ENCODE data around the gene ZNF611.
"Not testable (repeated sequence)": the region's sequence is repeated elsewhere in the genome, so short reads cannot be mapped to it uniquely, and the experiment has no call there.

ZNF611 gene

DNA sequence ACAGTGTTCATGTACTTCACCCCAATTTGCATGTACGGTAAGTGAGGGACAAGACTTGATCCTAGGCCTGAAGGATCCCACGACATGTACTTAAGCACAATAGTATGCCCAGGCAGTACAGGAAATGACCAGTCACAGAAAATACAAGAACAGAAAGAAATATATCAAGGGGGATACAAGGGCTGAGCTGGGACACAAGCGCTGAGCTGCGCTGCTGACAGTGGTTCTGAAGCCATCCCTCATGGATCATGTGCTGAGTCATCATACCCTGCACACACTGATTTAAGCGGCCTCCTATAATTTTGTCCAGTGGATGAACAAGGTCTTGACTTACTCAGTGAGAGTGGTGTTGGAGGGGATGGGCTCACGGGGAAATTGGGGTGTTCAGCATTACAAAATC lies 59.6 kb downstream of the ZNF611 start:
- DNase-seq = not testable (repeated sequence)

DNA sequence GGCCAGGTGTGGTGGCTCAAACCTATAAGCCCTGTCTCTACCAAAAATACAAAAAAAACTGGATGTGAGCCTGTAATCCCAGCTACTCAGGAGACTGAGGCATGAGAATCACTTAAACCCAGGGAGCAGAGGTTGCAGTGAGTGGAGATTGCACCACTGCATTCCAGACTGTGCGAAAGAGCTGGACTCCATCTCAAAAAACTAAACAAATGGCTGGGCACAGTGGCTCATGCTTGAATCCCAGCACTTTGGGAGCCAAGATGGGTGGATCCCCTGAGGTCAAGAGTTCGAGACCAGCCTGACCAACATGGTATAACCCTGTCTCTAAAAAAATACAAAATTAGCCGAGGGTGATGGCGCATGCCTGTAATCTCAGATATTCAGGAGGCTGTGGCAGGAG lies 61.8 kb downstream of the ZNF611 start:
- DNase-seq = no peak

DNA sequence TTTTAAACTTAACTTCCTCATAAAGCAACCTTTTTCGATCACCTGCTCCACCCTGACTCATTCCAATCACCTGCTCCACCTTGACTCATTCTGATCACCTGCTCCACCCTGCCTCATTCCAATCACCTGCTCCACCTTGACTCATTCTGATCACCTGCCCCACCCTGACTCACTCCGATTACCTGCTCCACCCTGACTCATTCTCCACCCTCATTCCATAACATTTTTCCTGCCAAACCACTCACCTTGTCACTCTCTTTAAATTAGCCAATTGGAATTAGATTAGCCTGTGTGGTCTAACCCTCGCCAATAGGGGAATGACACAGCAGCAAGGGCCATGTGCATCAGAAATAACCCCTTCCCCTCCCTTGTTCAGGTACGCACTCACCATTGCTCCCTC lies 64.8 kb downstream of the ZNF611 start:
- DNase-seq = no peak

DNA sequence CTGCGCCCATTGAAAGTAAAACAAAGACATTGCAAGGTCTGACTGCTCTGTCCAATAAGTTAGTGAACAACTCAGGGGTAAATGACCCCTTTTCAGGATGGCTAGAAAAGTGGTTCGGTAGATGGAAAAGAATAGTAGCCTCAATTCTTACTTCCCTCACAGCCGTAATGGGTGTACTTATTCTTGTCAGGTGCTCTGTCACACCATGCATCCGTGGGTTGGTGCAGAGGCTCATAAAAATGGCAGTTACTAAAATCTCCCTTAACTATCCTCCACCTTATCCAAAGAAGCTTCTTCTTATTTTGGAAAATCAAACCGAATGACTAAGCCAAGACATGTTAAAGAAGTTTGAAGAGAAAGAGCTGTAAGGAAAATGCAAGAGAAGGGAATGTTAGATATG lies 65.3 kb downstream of the ZNF611 start:
- DNase-seq = no peak

DNA sequence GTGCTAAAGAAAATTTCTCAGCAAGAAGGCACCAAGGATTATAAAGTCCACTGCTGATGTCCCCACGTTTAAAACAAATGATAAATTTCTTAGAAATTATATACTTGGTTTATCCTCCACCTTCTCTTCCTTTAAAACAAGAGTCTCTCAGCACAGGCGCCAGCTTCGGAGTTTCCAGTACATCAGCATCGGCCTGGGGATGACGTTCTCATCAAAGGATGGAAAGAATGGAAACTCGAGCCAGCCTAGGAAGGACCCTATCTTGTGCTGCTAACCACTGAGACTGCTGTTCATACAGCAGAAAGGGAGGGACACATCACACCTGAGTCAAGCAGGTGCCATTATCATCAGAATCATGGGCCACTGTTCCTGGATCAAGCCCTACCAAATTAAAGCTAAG lies 66.9 kb downstream of the ZNF611 start:
- no peak for DNase-seq

DNA sequence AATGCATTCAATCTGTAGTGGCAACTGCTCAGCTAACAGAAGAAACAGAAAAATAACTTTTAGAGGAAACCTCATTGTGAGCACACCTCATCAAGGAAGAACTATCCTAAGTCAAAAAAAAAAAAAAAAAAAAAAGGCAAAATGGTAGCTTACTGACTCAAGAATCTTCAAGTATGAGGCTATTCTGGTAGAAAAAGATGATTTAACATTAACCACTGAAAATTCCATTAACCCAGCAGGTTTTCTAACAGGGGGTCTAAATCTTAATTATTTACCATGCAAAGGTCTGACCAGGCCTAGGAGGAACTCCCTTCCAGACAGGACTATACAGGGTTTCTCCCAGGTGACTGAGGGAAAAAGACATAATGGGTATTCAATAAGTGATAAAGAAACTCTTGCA lies 68.3 kb downstream of the ZNF611 start:
- no peak for DNase-seq

DNA sequence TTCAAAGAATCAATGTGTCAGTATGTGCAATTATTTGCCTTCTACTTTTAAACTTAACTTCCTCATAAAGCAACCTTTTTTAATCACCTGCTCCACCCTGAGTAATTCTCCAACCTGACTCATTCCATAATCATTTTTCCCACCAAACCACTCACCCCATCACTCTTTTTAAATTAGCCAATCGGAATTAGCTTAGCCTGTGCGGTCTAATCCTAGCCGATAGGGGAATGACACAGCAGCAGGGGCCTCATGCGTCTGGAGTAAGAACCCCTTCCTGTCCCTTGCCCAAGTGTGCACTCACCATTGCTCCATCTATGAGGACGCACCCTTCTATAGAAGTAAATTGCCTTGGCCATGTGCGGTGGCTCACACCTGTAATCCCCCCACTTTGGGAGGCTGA lies 69.3 kb downstream of the ZNF611 start:
- DNase-seq = no peak

DNA sequence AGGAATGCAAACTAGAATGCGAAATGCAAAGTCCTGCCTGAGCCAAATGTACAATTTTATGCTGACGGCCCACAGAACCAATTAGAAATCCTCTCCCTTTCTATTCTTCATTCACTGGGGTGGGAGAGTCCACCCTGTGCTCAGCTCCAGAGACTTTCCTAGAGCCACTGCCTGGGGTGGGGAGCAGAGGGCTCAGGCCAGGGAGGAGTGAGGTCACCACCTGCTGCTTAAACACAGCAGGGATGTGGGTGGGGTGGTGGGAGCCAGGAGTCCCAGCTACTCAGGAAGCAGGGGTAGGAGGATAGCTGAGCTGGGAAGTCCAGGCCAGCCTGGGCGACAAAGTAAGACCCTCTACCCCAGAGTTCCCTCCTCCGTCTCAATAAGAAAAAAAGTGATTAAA lies 69.8 kb downstream of the ZNF611 start:
- DNase-seq = no peak

DNA sequence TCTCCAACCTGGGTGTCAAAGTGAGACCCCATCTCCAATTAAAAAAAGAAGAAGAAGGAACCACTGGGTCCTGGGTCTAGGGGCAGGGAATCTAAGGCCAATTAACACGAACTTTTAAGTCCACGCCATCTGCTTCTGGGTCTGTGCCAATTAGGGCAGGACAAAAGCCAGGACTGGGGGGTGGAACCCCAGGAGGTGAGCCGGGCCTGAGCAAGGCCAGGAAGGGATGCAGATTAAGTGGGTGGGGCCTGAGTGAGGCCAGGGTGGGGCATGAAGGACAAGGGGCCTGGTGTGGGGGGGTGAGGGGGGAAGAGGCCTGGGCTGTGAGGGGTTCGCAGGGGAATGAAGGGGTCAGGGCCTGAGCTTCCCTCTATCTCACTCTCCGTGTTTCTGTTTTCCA lies 70.4 kb downstream of the ZNF611 start:
- no peak for DNase-seq

DNA sequence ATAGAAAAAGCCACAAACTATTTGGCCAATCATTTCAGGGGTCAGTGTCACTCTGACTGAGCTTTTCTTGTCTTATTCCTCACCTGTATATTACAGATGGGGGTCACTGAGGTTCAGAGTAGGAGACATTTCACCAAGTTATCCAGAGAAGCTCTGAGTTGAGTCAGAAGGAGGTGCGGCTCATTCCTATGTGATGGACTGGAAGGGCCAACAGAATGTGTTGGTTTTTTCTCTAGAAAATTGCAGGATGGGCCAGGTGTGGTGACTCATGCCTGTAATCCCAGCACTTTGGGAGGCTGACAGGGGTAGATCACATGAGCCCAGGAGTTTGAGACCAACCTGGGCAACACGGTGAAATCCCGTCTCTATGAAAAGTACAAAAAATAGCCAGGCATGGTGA lies 72.2 kb downstream of the ZNF611 start:
- no peak for DNase-seq

DNA sequence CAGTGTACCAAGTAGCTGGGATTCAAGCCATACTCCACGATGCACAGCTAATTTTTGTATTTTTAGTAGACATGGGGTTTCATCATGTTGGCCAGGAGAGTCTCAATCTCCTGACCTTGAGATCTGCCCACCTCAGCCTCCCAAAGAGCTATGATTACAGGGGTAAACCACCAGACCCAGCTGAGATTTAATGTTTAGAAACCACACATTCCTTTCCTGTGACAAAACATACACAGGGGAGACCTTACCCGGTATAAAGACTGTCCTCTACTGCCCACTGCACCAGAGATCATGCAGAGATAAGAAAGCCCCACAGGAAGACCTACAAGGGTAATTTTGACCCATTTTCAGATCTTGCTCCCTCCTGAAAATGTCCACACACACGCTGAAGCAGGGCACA lies 73.9 kb downstream of the ZNF611 start:
- no peak for DNase-seq

DNA sequence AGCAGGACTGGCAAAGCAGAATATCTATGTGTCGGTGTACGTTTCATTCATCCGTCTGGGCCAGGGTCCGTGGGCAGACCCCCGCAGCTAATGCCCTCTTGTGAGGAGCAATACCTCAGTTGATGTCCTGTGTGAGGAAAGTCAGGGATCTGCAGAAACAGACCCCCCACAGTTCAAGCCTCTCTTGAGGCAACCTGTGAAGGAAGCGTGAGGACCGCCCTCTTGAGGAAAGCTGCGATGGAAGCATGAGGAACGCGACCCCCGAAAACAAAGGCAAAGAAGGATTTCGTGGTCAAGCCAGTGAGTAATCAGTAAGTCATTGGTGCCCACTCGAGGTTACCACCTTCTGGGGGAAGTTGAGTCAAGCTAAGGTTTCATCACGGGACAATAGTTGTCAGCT lies 75.8 kb downstream of the ZNF611 start:
- DNase-seq = no peak

DNA sequence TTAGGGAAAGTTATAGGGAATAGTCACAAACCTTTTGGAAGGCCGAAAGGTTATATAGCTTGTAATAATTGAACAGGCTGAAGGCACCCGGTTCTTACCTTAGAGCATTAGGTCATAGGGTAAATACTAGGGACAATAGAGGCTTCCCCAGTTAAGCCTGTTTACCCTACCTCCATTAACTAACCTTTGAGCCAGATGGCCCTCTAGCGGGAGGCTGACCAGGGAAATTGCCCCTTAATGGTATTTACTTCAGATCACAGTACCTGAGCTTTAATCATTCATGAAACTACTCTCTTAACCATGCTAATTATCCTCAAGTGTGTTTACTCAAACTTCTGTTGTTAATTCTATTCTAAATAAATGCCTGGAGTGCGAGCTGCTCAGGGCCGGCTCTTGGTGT lies 76.2 kb downstream of the ZNF611 start:
- no peak for DNase-seq

DNA sequence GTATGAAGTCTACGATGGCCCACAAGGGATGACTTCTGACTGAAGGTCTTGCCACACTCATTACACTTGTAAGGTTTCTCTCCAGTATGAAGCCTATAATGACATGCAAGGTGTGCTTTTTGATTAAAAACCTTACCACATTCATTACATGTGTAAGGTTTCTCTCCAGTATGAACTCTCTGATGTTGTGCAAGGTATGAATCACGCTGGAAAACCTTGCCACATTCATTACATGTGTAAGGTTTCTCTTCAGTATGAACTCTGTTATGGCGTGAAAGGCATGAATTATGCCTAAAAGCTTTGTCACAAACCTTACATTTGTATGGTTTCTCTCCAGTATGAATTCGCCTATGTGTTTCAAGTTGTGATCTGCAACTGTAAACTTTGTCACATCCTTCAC lies 81.7 kb downstream of the ZNF611 start:
- DNase-seq = no peak

Data from KG1 (cell line).